GM23248 (cell line): ENCODE data around the gene KDM4D.

Experiments
- EZH2 ChIP-seq: fragments of 200-600 bp; sonication (generic); IDR thresholded peaks from 2 replicates; pipeline ENCODE4 v1.6.1; 2018; ENCODE audit warnings: antibody characterized with exemption, mild to moderate bottlenecking; ENCODE audit not compliant: insufficient read depth, poor library complexity, severe bottlenecking
- EZH2phosphoT487 ChIP-seq: fragments of 200-600 bp; sonication (generic); IDR thresholded peaks from 2 replicates; pipeline ENCODE4 v1.6.1; 2018; ENCODE audit warnings: antibody characterized with exemption, moderate library complexity, mild to moderate bottlenecking, low read depth; ENCODE audit not compliant: insufficient read depth

DNA sequence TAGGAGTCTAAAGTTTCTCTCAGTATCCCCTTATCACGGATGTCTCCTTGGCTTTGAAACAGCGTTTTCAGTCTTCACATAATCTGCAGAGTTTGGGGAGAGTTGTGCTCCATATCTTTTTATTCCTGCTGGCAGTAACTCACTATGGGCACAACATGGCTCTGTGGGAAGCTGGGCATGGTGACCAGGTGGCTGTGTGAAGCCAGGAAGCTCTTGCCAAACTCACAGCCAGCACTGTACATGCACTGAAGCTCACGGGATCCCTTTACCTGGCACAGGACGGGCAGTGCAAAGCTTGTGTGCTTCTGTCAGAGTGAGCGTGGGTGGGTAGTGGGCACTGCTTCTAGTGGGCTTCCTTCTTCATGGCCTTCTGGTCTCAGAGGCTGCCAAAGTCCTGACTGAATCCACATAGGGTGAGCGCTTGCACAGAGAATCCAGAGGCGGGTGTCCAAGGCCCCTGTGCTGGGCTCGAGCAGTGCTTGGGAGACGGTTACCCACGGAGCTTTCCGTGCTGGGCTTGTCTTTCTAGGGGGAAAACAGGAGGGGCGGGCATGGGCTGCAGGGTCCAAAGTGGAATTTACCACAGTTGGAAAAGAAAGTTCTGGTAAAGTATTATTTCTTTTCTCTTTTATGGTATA is 40.8 kb downstream of the KDM4D start:
- TF ChIP-seq EZH2 (no peak), EZH2phosphoT487 (no peak)
